ENCODE measurements around the gene ZCCHC4.

ZCCHC4 gene

DNA sequence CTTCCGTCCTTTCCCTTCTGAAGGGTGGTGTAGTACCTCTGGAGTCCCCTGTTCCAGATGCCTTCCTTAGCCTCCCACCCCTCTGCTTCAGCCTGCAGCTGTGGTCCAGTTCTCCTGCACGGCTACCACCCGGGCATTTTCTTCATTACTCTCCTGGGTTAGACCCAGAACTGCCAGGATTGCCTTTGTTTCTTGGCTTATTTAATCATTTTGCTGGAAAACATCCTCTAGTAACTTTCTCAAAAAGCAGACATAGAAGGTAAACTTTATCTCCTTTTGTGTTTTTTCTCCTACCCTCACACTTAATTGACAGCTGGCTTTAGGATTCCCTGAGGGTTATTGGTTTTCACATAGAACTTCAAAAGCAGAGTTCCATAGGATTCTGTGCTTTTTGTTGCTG is 84.7 kb downstream of the ZCCHC4 start:
- Histone ChIP-seq H3K9me3 (ENCODE audit: insufficient read depth, low read length, severe bottlenecking) (peaks cover 9% of the 10 kb centered on the region), H3K4me3 (ENCODE audit: low read depth in 1 of 2, low read length in 2 of 2) (no peak overlapping the region), H3K79me2 (ENCODE audit: insufficient read depth, low read length) (no peaks in the 10 kb centered on the region), H3K27me3 (ENCODE audit: insufficient read depth, low read length, poor library complexity) (no peaks in the 10 kb centered on the region), H3K4me1 (ENCODE audit: insufficient read depth, low read length) (no peaks in the 10 kb centered on the region), H3K36me3 (ENCODE audit: insufficient read depth, low read length) (peaks cover 94% of the 10 kb centered on the region), H3K9ac (ENCODE audit: low read depth, low read length) (no peak overlapping the region), H4K20me1 (ENCODE audit: insufficient read depth, low read length) (no peaks in the 10 kb centered on the region), H3K4me2 (ENCODE audit: insufficient read depth, low read length) (no peak overlapping the region), H2AFZ (ENCODE audit: low read depth, low read length) (no peak overlapping the region), H3K27ac (ENCODE audit: low read length) (no peak overlapping the region)
- DNase-seq (no peak), ATAC-seq (ENCODE audit: insufficient read depth, low read depth) (no peak)
- TF ChIP-seq, protein P1, sequence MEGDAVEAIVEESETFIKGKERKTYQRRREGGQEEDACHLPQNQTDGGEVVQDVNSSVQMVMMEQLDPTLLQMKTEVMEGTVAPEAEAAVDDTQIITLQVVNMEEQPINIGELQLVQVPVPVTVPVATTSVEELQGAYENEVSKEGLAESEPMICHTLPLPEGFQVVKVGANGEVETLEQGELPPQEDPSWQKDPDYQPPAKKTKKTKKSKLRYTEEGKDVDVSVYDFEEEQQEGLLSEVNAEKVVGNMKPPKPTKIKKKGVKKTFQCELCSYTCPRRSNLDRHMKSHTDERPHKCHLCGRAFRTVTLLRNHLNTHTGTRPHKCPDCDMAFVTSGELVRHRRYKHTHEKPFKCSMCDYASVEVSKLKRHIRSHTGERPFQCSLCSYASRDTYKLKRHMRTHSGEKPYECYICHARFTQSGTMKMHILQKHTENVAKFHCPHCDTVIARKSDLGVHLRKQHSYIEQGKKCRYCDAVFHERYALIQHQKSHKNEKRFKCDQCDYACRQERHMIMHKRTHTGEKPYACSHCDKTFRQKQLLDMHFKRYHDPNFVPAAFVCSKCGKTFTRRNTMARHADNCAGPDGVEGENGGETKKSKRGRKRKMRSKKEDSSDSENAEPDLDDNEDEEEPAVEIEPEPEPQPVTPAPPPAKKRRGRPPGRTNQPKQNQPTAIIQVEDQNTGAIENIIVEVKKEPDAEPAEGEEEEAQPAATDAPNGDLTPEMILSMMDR (IDR thresholded peaks at IDR 0.05; ENCODE audit: borderline replicate concordance, extremely low read depth, low read length, poor library complexity, severe bottlenecking): no peak
- TF ChIP-seq EZH2 (IDR thresholded peaks at IDR 0.05; ENCODE audit: borderline replicate concordance, low read depth, low read length, severe bottlenecking): no peak

GRCh38 chr4:25399510-25399909 is 86.9 kb downstream of the ZCCHC4 start:
- H3K27me3 ChIP-seq (ENCODE audit: insufficient read depth, low read length, poor library complexity): no peaks in the 10 kb centered on the region
- no peaks in the 10 kb centered on the region for H3K79me2 ChIP-seq (ENCODE audit: insufficient read depth, low read length)
- no peak overlapping the region for H3K27ac ChIP-seq (ENCODE audit: low read length)
- H2AFZ ChIP-seq (ENCODE audit: low read depth, low read length): no peak overlapping the region
- H4K20me1 ChIP-seq (ENCODE audit: insufficient read depth, low read length): no peaks in the 10 kb centered on the region
- no peak overlapping the region for H3K4me2 ChIP-seq (ENCODE audit: insufficient read depth, low read length)
- TF ChIP-seq, protein P1 (IDR thresholded peaks at IDR 0.05; ENCODE audit: borderline replicate concordance, extremely low read depth, low read length, poor library complexity, severe bottlenecking): no peak
- no peak for TF ChIP-seq EZH2 (IDR thresholded peaks at IDR 0.05; ENCODE audit: borderline replicate concordance, low read depth, low read length, severe bottlenecking)
- no peak for ATAC-seq (ENCODE audit: insufficient read depth, low read depth)
- no peaks in the 10 kb centered on the region for H3K4me1 ChIP-seq (ENCODE audit: insufficient read depth, low read length)
- H3K9me3 ChIP-seq (ENCODE audit: insufficient read depth, low read length, severe bottlenecking): peaks cover 9% of the 10 kb centered on the region
- no peak for DNase-seq
- H3K4me3 ChIP-seq (ENCODE audit: low read depth in 1 of 2, low read length in 2 of 2): no peak overlapping the region
- H3K36me3 ChIP-seq (ENCODE audit: insufficient read depth, low read length): peaks cover 92% of the 10 kb centered on the region
- no peak overlapping the region for H3K9ac ChIP-seq (ENCODE audit: low read depth, low read length)

DNA sequence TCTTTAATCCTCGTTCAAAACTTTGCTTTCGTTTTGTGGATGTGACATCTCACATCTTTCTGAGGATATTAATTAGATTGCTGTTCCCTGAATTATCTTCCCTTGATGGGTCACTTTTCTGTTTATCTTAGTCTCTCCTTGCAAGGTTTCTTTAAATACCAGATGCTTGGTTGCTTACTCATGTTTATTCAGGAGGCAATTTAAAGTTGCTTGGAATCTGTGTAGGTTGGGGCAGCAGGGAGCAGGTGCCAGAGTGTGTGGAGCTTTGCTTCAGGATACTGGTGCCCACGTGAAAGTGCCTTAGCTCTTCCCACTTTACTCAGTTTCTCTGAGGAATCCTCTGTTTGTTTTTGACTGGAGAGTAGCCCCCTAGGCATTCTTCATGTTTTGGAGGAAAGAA is 88.5 kb downstream of the ZCCHC4 start:
- DNase-seq: no peak

More for the DNA sequence above, 88.5 kb downstream of the ZCCHC4 start:
- no peak for ATAC-seq (ENCODE audit: insufficient read depth, low read depth)
- peaks cover 6% of the 10 kb centered on the region for H3K9me3 ChIP-seq (ENCODE audit: insufficient read depth, low read length, severe bottlenecking)
- H2AFZ ChIP-seq (ENCODE audit: low read depth, low read length): no peak overlapping the region
- H3K4me3 ChIP-seq (ENCODE audit: low read depth in 1 of 2, low read length in 2 of 2): no peak overlapping the region
- H3K4me1 ChIP-seq (ENCODE audit: insufficient read depth, low read length): no peaks in the 10 kb centered on the region
- TF ChIP-seq EZH2 (IDR thresholded peaks at IDR 0.05; ENCODE audit: borderline replicate concordance, low read depth, low read length, severe bottlenecking): no peak
- TF ChIP-seq, protein P1 (IDR thresholded peaks at IDR 0.05; ENCODE audit: borderline replicate concordance, extremely low read depth, low read length, poor library complexity, severe bottlenecking): no peak
- H3K4me2 ChIP-seq (ENCODE audit: insufficient read depth, low read length): no peak overlapping the region
- H3K79me2 ChIP-seq (ENCODE audit: insufficient read depth, low read length): no peaks in the 10 kb centered on the region
- no peak overlapping the region for H3K9ac ChIP-seq (ENCODE audit: low read depth, low read length)
- H3K27ac ChIP-seq (ENCODE audit: low read length): no peak overlapping the region
- no peaks in the 10 kb centered on the region for H3K27me3 ChIP-seq (ENCODE audit: insufficient read depth, low read length, poor library complexity)
- no peaks in the 10 kb centered on the region for H4K20me1 ChIP-seq (ENCODE audit: insufficient read depth, low read length)
- H3K36me3 ChIP-seq (ENCODE audit: insufficient read depth, low read length): peaks cover 91% of the 10 kb centered on the region
